Astrocyte (in vitro differentiated cells and primary cell): ENCODE measurements around the gene KCTD20. TPM values are rescaled to one million over a fixed set of nuclear protein-coding genes. Genes with fewer than 3 reads are reported as not detected.

ENCODE experiments used
- DNase-seq: peaks from one replicate; pipeline ENCODE4 v3.0.0-alpha.2; 2010; ENCODE audit warnings: low read depth
- FAIRE-seq: peaks from 2 replicates; lab custom pipeline; 2011; peaks lifted over from hg19 to GRCh38; lab: Jason Lieb, UNC
- H2AFZ ChIP-seq: 2 replicates; pipeline ENCODE4 v1.6.0; 2012; ENCODE audit warnings: low read depth, low read length, inconsistent platforms
- H3K27ac ChIP-seq: 2 replicates; pipeline ENCODE4 v1.5.1; 2011; ENCODE audit warnings: low read depth, low read length, inconsistent platforms
- H3K27me3 ChIP-seq: 2 replicates; pipeline ENCODE4 v1.6.0; 2011; ENCODE audit warnings: low read length, inconsistent platforms; ENCODE audit not compliant: insufficient read depth
- H3K36me3 ChIP-seq: 2 replicates; pipeline ENCODE4 v1.5.1; 2011; ENCODE audit warnings: low read length, inconsistent platforms; ENCODE audit not compliant: insufficient read depth
- H3K4me1 ChIP-seq: 2 replicates; pipeline ENCODE4 v1.5.1; 2011; ENCODE audit warnings: low read length, inconsistent platforms; ENCODE audit not compliant: insufficient read depth
- H3K4me2 ChIP-seq: 2 replicates; pipeline ENCODE4 v1.6.0; 2012; ENCODE audit warnings: low read length, inconsistent platforms
- H3K4me3 ChIP-seq: 2 replicates; pipeline ENCODE4 v1.5.1; 2011; ENCODE audit warnings: low read depth, mild to moderate bottlenecking, low read length, inconsistent platforms; ENCODE audit not compliant: insufficient read depth
- H3K79me2 ChIP-seq: 2 replicates; pipeline ENCODE4 v1.6.0; 2012; ENCODE audit warnings: mild to moderate bottlenecking, low read length, inconsistent platforms; ENCODE audit not compliant: insufficient read depth
- H3K9ac ChIP-seq: 2 replicates; pipeline ENCODE4 v1.6.0; 2012; ENCODE audit warnings: mild to moderate bottlenecking, low read length, inconsistent platforms
- H3K9me3 ChIP-seq: 2 replicates; pipeline ENCODE4 v1.5.1; 2012; ENCODE audit warnings: low read depth, mild to moderate bottlenecking, low read length, inconsistent platforms; ENCODE audit not compliant: insufficient read depth
- H4K20me1 ChIP-seq: 2 replicates; pipeline ENCODE4 v1.6.0; 2012; ENCODE audit warnings: low read length, inconsistent platforms; ENCODE audit not compliant: insufficient read depth
- H3K27ac Mint-ChIP-seq: one replicate; pipeline ENCODE4 v1.8.0; 2021; ENCODE audit warnings: mild to moderate bottlenecking, mixed read lengths; ENCODE audit not compliant: unreplicated experiment
- H3K27me3 Mint-ChIP-seq: one replicate; pipeline ENCODE4 v1.8.0; 2021; ENCODE audit warnings: low read depth, mixed read lengths; ENCODE audit not compliant: unreplicated experiment
- H3K36me3 Mint-ChIP-seq: one replicate; pipeline ENCODE4 v1.8.0; 2021; ENCODE audit warnings: low read depth, mixed read lengths; ENCODE audit not compliant: unreplicated experiment
- H3K4me1 Mint-ChIP-seq: one replicate; pipeline ENCODE4 v1.8.0; 2021; ENCODE audit warnings: low read depth, mixed read lengths; ENCODE audit not compliant: unreplicated experiment
- H3K4me3 Mint-ChIP-seq: one replicate; pipeline ENCODE4 v1.8.0; 2021; ENCODE audit warnings: mild to moderate bottlenecking, moderate library complexity, mixed read lengths; ENCODE audit not compliant: unreplicated experiment
- H3K9me3 Mint-ChIP-seq: one replicate; pipeline ENCODE4 v1.8.0; 2021; ENCODE audit warnings: mild to moderate bottlenecking, mixed read lengths; ENCODE audit not compliant: unreplicated experiment
- EZH2 ChIP-seq: IDR thresholded peaks from 2 replicates; pipeline ENCODE4 v1.6.1; 2012; ENCODE audit warnings: mild to moderate bottlenecking, low read length, inconsistent platforms; ENCODE audit not compliant: insufficient read depth
- total RNA-seq: library from RNA; stranded (reverse); gene quantifications from 2 replicates; pipeline ENCODE4 v1.2.1, GENCODE V29; 2021
- TF ChIP-seq, protein P1 (sequence below): IDR thresholded peaks from 2 replicates; pipeline ENCODE4 v1.5.1; 2011; ENCODE audit warnings: low read depth, mild to moderate bottlenecking, inconsistent platforms, low read length, moderate library complexity; ENCODE audit not compliant: insufficient read depth

The KCTD20 gene
- total RNA-seq, 1 donor from 2014 or later, result 56.7 TPM

DNA sequence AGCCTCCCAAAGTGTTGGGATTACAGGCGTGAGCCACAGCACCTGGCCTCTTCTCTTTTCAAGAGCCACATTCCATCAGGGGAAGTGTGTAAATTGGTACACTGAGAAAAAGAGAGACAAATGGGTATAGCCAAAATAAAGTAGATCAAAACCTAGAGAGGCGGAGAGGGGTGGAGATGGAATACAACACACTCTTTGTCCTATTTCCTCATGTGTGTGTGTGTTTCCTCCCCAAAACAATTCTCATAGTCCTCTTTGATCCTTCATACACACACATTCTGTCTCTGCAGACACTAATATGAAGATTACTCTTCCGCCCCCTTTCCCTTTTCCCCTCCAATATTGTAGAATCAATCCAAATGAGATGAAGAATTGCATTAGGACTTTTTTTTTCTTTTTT is 16.2 kb upstream of the KCTD20 start:
- Histone ChIP-seq H3K9ac (no peak overlapping the region), H3K27me3 (no peaks in the 10 kb centered on the region), H3K36me3 (no peaks in the 10 kb centered on the region), H3K27ac (no peak overlapping the region), H3K79me2 (no peaks in the 10 kb centered on the region), H3K4me1 (peaks cover 17% of the 10 kb centered on the region), H3K4me3 (no peak overlapping the region), H2AFZ (no peak overlapping the region), H3K9me3 (no peaks in the 10 kb centered on the region), H3K4me2 (no peak overlapping the region), H4K20me1 (no peaks in the 10 kb centered on the region)
- Mint-ChIP-seq H3K9me3 (no peaks in the 10 kb centered on the region), H3K36me3 (no peaks in the 10 kb centered on the region), H3K4me3 (no peak overlapping the region), H3K4me1 (peaks cover 13% of the 10 kb centered on the region), H3K27ac (no peak overlapping the region), H3K27me3 (no peaks in the 10 kb centered on the region)
- DNase-seq, result no peak
- FAIRE-seq, result no peak
- no peak for TF ChIP-seq EZH2
- TF ChIP-seq, protein P1, sequence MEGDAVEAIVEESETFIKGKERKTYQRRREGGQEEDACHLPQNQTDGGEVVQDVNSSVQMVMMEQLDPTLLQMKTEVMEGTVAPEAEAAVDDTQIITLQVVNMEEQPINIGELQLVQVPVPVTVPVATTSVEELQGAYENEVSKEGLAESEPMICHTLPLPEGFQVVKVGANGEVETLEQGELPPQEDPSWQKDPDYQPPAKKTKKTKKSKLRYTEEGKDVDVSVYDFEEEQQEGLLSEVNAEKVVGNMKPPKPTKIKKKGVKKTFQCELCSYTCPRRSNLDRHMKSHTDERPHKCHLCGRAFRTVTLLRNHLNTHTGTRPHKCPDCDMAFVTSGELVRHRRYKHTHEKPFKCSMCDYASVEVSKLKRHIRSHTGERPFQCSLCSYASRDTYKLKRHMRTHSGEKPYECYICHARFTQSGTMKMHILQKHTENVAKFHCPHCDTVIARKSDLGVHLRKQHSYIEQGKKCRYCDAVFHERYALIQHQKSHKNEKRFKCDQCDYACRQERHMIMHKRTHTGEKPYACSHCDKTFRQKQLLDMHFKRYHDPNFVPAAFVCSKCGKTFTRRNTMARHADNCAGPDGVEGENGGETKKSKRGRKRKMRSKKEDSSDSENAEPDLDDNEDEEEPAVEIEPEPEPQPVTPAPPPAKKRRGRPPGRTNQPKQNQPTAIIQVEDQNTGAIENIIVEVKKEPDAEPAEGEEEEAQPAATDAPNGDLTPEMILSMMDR, result no peak

DNA sequence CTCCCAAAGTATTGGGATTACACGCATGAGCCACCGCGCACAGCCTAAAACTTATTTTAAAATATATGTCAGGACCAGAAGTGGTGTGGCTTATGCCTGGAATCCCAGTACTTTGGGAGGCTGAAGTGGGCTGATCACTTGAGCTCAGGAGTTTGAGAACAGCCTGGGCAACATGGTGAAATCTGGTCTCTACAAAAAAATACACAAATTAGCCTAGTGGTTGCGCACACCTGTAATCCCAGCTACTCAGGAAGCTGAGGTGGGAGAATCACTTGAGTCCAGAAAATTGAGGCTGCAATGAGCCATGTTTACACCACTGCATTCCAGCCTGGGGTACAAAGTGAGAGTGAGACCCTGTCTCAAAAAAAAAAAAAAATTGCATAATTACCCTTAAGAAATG is 13.9 kb upstream of the KCTD20 start:
- Histone ChIP-seq H3K9ac (no peak overlapping the region), H3K36me3 (no peaks in the 10 kb centered on the region), H2AFZ (no peak overlapping the region), H3K79me2 (no peaks in the 10 kb centered on the region), H3K4me2 (no peak overlapping the region), H3K27ac (no peak overlapping the region), H3K27me3 (no peaks in the 10 kb centered on the region), H3K4me3 (no peak overlapping the region), H4K20me1 (no peaks in the 10 kb centered on the region), H3K4me1 (peaks cover 18% of the 10 kb centered on the region), H3K9me3 (no peaks in the 10 kb centered on the region)
- Mint-ChIP-seq H3K9me3 (no peaks in the 10 kb centered on the region), H3K36me3 (no peaks in the 10 kb centered on the region), H3K4me3 (no peak overlapping the region), H3K27ac (no peak overlapping the region), H3K4me1 (peaks cover 18% of the 10 kb centered on the region), H3K27me3 (no peaks in the 10 kb centered on the region)
- DNase-seq (no peak), FAIRE-seq (no peak)
- TF ChIP-seq, protein P1, result peak; percentile 31
- no peak for TF ChIP-seq EZH2

DNA sequence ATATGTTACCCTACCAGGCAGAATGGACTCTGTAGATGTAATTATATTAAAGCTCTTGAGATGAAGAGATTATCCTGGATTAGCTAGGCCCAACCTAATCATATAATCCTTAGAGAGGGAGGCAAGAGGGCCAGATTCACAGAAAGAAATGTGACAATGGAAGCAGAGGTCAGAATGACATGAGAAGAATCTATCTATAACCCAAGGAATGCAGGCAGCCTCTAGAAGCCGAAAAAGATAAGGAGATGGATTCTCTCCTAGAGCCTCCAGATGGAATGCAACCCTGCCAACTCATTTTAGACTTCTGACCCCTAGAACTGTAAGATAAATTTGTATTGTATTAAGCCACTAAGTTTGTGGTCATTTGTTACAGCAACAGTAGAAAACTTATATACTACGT is 12.4 kb upstream of the KCTD20 start:
- Histone ChIP-seq H3K9ac (no peak overlapping the region), H2AFZ (no peak overlapping the region), H3K9me3 (no peaks in the 10 kb centered on the region), H3K4me1 (peaks cover 16% of the 10 kb centered on the region), H3K36me3 (no peaks in the 10 kb centered on the region), H3K27me3 (no peaks in the 10 kb centered on the region), H3K27ac (peak overlapping the region; percentile 29), H3K79me2 (no peaks in the 10 kb centered on the region), H3K4me2 (no peak overlapping the region), H4K20me1 (no peaks in the 10 kb centered on the region), H3K4me3 (no peak overlapping the region)
- Mint-ChIP-seq H3K4me1 (peaks cover 18% of the 10 kb centered on the region), H3K9me3 (no peaks in the 10 kb centered on the region), H3K36me3 (no peaks in the 10 kb centered on the region), H3K4me3 (no peak overlapping the region), H3K27me3 (no peaks in the 10 kb centered on the region), H3K27ac (peak overlapping the region; percentile 59)
- TF ChIP-seq, protein P1, result no peak
- no peak for TF ChIP-seq EZH2
- DNase-seq (peak; percentile 59), FAIRE-seq (no peak)
